ENCODE measurements around the gene COP1.

DNA sequence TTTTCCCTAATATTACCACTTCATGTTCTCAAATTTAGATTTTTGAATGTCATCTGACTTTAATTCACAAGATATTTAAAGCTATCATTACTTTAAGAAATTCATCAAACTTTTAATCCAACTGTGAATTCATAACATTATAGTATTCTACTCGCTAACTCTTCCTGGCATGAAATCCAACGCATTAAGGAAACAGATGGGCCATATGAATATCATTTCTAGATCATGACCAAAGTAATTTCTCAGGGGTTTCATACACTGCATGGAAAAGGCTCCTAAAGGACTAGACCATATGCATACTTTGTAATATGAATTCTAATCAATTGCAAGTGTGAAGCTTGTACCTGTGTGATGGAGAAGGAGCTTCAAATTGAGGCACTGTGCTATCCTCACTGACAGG is 72.4 kb downstream of the COP1 start:
- TF ChIP-seq POLR2AphosphoS5 (IDR thresholded peaks at IDR 0.05) (no peak), POLR2A (IDR thresholded peaks at IDR 0.05) (no peak), EP300 (IDR thresholded peaks at IDR 0.05) (no peak)
- TF ChIP-seq, protein P1, sequence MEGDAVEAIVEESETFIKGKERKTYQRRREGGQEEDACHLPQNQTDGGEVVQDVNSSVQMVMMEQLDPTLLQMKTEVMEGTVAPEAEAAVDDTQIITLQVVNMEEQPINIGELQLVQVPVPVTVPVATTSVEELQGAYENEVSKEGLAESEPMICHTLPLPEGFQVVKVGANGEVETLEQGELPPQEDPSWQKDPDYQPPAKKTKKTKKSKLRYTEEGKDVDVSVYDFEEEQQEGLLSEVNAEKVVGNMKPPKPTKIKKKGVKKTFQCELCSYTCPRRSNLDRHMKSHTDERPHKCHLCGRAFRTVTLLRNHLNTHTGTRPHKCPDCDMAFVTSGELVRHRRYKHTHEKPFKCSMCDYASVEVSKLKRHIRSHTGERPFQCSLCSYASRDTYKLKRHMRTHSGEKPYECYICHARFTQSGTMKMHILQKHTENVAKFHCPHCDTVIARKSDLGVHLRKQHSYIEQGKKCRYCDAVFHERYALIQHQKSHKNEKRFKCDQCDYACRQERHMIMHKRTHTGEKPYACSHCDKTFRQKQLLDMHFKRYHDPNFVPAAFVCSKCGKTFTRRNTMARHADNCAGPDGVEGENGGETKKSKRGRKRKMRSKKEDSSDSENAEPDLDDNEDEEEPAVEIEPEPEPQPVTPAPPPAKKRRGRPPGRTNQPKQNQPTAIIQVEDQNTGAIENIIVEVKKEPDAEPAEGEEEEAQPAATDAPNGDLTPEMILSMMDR (IDR thresholded peaks at IDR 0.05), result no peak
